SK-N-MC (cell line): ENCODE data around the gene ZDBF2.

Experiments used
- FOXP2 ChIP-seq: optimal IDR thresholded peaks from 2 replicates; pipeline ENCODE3; 2011; ENCODE audit warnings: mild to moderate bottlenecking, moderate library complexity; ENCODE audit not compliant: insufficient read depth; ENCODE audit errors: extremely low read length, control extremely low read depth
- POLR2AphosphoS5 ChIP-seq: IDR thresholded peaks from 2 replicates; pipeline ENCODE4 v1.6.1; 2012; ENCODE audit warnings: mild to moderate bottlenecking, low read depth, low read length, borderline replicate concordance

DNA sequence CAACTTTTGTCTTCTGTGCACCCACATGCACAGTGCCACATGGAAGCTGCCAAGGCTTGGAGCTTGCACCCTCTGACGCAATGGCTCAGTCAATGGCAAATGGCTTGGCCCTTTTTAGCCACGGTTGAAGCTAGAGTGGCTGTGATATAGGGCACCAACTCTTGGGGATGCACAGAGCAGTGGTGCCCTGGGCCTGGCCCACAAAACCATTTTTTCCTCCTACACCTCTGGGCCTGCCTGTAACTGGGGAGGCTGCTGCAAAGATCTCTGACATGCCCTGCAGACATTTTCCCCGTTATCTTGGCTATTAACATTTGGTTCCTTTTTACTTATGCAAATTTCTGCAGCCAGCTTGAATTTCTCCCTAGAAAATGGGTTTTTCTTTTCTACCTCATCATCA is 74.9 kb downstream of the ZDBF2 start:
- TF ChIP-seq FOXP2 (no peak), POLR2AphosphoS5 (no peak)
